ENCODE results near the gene ASF1B. TPM values are rescaled to one million over a fixed set of nuclear protein-coding genes. Genes with fewer than 3 reads are reported as not detected.

The ASF1B gene
- total and polyA plus RNA-seq, 12 donors = 0.48 to 17.2 (median 1.9) TPM

GRCh38 chr19:14091081-14091812 is 45.1 kb downstream of the ASF1B start:
- Histone ChIP-seq H3K4me1 (replicated peaks in 1 of 2) (peaks cover 0 to 21% of the 10 kb centered on the region in 2 donors), H3K9me3 (replicated peaks in 1 of 3) (peaks cover 0 to 5% (median 0%) of the 10 kb centered on the region in 3 donors), H3K27ac (peak overlapping the region; percentile 80 to 98 (median 94)), H3K27me3 (no peaks in the 10 kb centered on the region), H3K4me3 (peak overlapping the region; percentile 64 to 92 (median 79)), H3K36me3 (replicated peaks in 1 of 2) (peaks cover 0 to 15% of the 10 kb centered on the region in 2 donors)
- intact Hi-C loops (cut with DNase I) = no loop called here
- TF ChIP-seq POLR2A (IDR thresholded peaks at IDR 0.05) (peak; percentile 76 to 87), CTCF (IDR thresholded peaks at IDR 0.05) (peak in 5 of 6 experiments; percentile 14 to 33 (median 24))
- 0 to 3% (median 1%) methylated on average over 9 to 67 of the region's 72 CpGs for WGBS, 4 donors
- peak in 6 of 7 donors; percentile 49 to 87 (median 78) for DNase-seq

GRCh38 chr19:14090509-14091080 is 45.8 kb downstream of the ASF1B start, which contains the start of gene SAMD1:
Gene SAMD1 (minus strand): TSS chr19:14090751.
- intact Hi-C loops (cut with DNase I) = no loop called here

GRCh38 chr19:14089662-14090508 is 46.5 kb downstream of the ASF1B start:
- peaks cover 0 to 20% of the 10 kb centered on the region in 2 donors for H3K4me1 ChIP-seq (replicated peaks in 1 of 2)
- peak overlapping the region in 3 of 5 donors; percentile 13 to 98 (median 94) for H3K27ac ChIP-seq
- peak in 6 of 7 donors; percentile 48 to 68 (median 62) for DNase-seq
- peaks cover 0 to 5% (median 0%) of the 10 kb centered on the region in 3 donors for H3K9me3 ChIP-seq (replicated peaks in 1 of 3)
- peak overlapping the region in 2 of 4 donors; percentile 9 to 92 for H3K4me3 ChIP-seq
- peaks cover 0 to 12% of the 10 kb centered on the region in 2 donors for H3K36me3 ChIP-seq (replicated peaks in 1 of 2)
- TF ChIP-seq POLR2A (IDR thresholded peaks at IDR 0.05) (no peak), CTCF (IDR thresholded peaks at IDR 0.05) (peak in 1 of 6 experiments; percentile 24)
- intact Hi-C loops (cut with DNase I) = loop anchor here in 1 of 2 donors (10.0 kb wide), 1 partner anchor 45 kb away; the partner anchor contains the start of gene ASF1B
- 0 to 3% (median 0%) methylated on average over 4 to 142 of the region's 142 CpGs for WGBS, 4 donors
- no peaks in the 10 kb centered on the region for H3K27me3 ChIP-seq

More at GRCh38 chr19:14090509-14091080, 45.8 kb downstream of the ASF1B start, which contains the start of gene SAMD1:
- H3K27me3 ChIP-seq = no peaks in the 10 kb centered on the region
- 0 to 2% (median 1%) methylated on average over 7 to 47 of the region's 65 CpGs for WGBS, 4 donors
- H3K36me3 ChIP-seq (replicated peaks in 1 of 2) = peaks cover 0 to 12% of the 10 kb centered on the region in 2 donors
- peaks cover 0 to 5% (median 0%) of the 10 kb centered on the region in 3 donors for H3K9me3 ChIP-seq (replicated peaks in 1 of 3)
- peak; percentile 92 to 95 (median 94) for DNase-seq
- peaks cover 0 to 21% of the 10 kb centered on the region in 2 donors for H3K4me1 ChIP-seq (replicated peaks in 1 of 2)
- H3K4me3 ChIP-seq = peak within 1 kb of the TSS; percentile 64 to 92 (median 79)
- peak within 1 kb of the TSS; percentile 80 to 98 (median 94) for H3K27ac ChIP-seq
- no peak for TF ChIP-seq POLR2A (IDR thresholded peaks at IDR 0.05)
- no peak for TF ChIP-seq CTCF (IDR thresholded peaks at IDR 0.05)

All from adrenal gland (tissue), 12 donors.